Measurements from ENCODE around the gene ZNF608. TPM values are rescaled to one million over a fixed set of nuclear protein-coding genes. Genes with fewer than 3 reads are reported as not detected.

ZNF608 gene
- total and polyA plus RNA-seq, 2 donors (not counting 3 experiments of a cell fraction or from before 2014, with no cell fraction given), result 16.2 to 33.6 TPM

- TF ChIP-seq GATA2 (IDR thresholded peaks at IDR 0.05; ENCODE audit: insufficient read depth, insufficient read length, low read depth, low read length) (no peak), MYC (IDR thresholded peaks at IDR 0.05; ENCODE audit: low read depth, low read length) (no peak), FOS (IDR thresholded peaks at IDR 0.05; ENCODE audit: borderline replicate concordance, insufficient read depth, low read length) (no peak), POLR2AphosphoS5 (IDR thresholded peaks at IDR 0.05; ENCODE audit: insufficient read depth, low read depth, low read length) (no peak), MAX (IDR thresholded peaks at IDR 0.05; ENCODE audit: insufficient read depth, insufficient read length) (no peak), JUN (IDR thresholded peaks at IDR 0.05; ENCODE audit: borderline replicate concordance, insufficient read depth, insufficient read length, low read depth) (no peak), EZH2 (IDR thresholded peaks at IDR 0.05; ENCODE audit: borderline replicate concordance, low read depth, low read length, severe bottlenecking) (no peak), POLR2A (IDR thresholded peaks at IDR 0.05; ENCODE audit: low read depth, low read length) (no peak)
- TF ChIP-seq, protein P1, sequence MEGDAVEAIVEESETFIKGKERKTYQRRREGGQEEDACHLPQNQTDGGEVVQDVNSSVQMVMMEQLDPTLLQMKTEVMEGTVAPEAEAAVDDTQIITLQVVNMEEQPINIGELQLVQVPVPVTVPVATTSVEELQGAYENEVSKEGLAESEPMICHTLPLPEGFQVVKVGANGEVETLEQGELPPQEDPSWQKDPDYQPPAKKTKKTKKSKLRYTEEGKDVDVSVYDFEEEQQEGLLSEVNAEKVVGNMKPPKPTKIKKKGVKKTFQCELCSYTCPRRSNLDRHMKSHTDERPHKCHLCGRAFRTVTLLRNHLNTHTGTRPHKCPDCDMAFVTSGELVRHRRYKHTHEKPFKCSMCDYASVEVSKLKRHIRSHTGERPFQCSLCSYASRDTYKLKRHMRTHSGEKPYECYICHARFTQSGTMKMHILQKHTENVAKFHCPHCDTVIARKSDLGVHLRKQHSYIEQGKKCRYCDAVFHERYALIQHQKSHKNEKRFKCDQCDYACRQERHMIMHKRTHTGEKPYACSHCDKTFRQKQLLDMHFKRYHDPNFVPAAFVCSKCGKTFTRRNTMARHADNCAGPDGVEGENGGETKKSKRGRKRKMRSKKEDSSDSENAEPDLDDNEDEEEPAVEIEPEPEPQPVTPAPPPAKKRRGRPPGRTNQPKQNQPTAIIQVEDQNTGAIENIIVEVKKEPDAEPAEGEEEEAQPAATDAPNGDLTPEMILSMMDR (IDR thresholded peaks at IDR 0.05; ENCODE audit: extremely low read depth in 1 of 2, insufficient read depth in 1 of 2, low read depth in 1 of 2, low read length in 2 of 2), result no peak
- no peak overlapping the region for H2AFZ ChIP-seq (ENCODE audit: low read depth, low read length)
- no peak overlapping the region for H3K9ac ChIP-seq (replicated peaks; ENCODE audit: extremely low read depth, insufficient read depth, low read length)
- DNase-seq (ENCODE audit: low read depth, low spot score), result no peak
- peaks cover 0 to 2% of the 10 kb centered on the region in 2 experiments for H3K36me3 ChIP-seq (ENCODE audit: control insufficient read depth in 2 of 2, extremely low read depth in 1 of 2, insufficient read depth in 2 of 2, low read length in 2 of 2)
- dilution Hi-C loops (cut with MboI; ENCODE audit: extremely low pct_ligation_motif_present, low sequenced_read_pairs) (no loop called here), intact Hi-C loops (cut with micrococcal nuclease) (no loop called here)
- peaks cover 2% of the 10 kb centered on the region for H3K79me2 ChIP-seq (ENCODE audit: control insufficient read depth, insufficient read depth, low read length)
- no peaks in the 10 kb centered on the region for H3K9me1 ChIP-seq (replicated peaks; ENCODE audit: control insufficient read depth, extremely low read depth, insufficient read depth, low read length)
- H3K27me3 ChIP-seq (ENCODE audit: control insufficient read depth in 2 of 2, insufficient read depth in 2 of 2, low read length in 2 of 2), result no peaks in the 10 kb centered on the region
- no peak for FAIRE-seq
- no peak overlapping the region for H3K27ac ChIP-seq (ENCODE audit: insufficient read depth, low read depth, low read length)
- ChIA-PET CTCF (interaction anchor here (1.0 kb wide), 1 partner anchor 12 kb away, joined by 3 read pairs; no protein-coding TSS in a partner anchor), POLR2A (no interaction called here)
- no peaks in the 10 kb centered on the region for H3K4me1 ChIP-seq (ENCODE audit: control insufficient read depth, extremely low read depth, insufficient read depth, low read length)
- peaks cover 4% of the 10 kb centered on the region for H4K20me1 ChIP-seq (replicated peaks; ENCODE audit: control insufficient read depth, extremely low read depth, insufficient read depth, low read length)
- H3K9me3 ChIP-seq (replicated peaks; ENCODE audit: control insufficient read depth, insufficient read depth, low read length), result no peaks in the 10 kb centered on the region
- H3K4me2 ChIP-seq (ENCODE audit: insufficient read depth, low read length), result no peak overlapping the region
- no TSS peak for BruUV-seq (replicated peaks)
- no peak overlapping the region for H3K4me3 ChIP-seq (replicated peaks in 1 of 3; ENCODE audit: insufficient read depth in 1 of 3, low read depth in 1 of 3, low read length in 3 of 3)
Measured at GRCh38 chr5:124698770-124699169, 47.7 kb downstream of the ZNF608 start.
